Panc1 (cell line): Measurements from ENCODE around the gene RAB27B. TPM values are rescaled to one million over a fixed set of nuclear protein-coding genes. Genes with fewer than 3 reads are reported as not detected.

ENCODE experiments used
- ATAC-seq: fragments of 200-7000 bp; cut with Tn5 transposase; 2 replicates; pipeline ENCODE4 v1.9.1; 2020; ENCODE audit warnings: mild to moderate bottlenecking, moderate library complexity
- BruUV-seq: library from RNA; stranded (reverse); fragments of 400-500 nt; replicated peaks from 2 replicates; lab custom pipeline; 2021; lab: Mats Ljungman, UMichigan
- CTCF ChIA-PET: fragments of 300-600 bp; sonication (Branson Sonifier 250); formaldehyde crosslinking; loops from one replicate; lab custom pipeline; 2022; ENCODE audit warnings: antibody characterized with exemption; lab: Charles Lee
- POLR2A ChIA-PET: fragments of 300-600 bp; sonication (Branson Sonifier 250); formaldehyde crosslinking; loops from one replicate; lab custom pipeline; 2022; ENCODE audit warnings: antibody characterized with exemption; lab: Charles Lee
- DNase-seq: peaks from one replicate; pipeline ENCODE4 v3.0.0-alpha.2; 2010; ENCODE audit warnings: low read depth, low spot score
- H3K27ac ChIP-seq: 2 replicates; pipeline ENCODE4 v1.5.1; 2011; ENCODE audit warnings: mild to moderate bottlenecking, low read length, inconsistent platforms
- H3K27me3 ChIP-seq: fragments of 200-500 bp; sonication (Bioruptor generic); 2 replicates; pipeline ENCODE4 v1.6.0; 2014; ENCODE audit warnings: low read length, inconsistent platforms; ENCODE audit not compliant: control insufficient read depth, insufficient read depth
- H3K36me3 ChIP-seq: fragments of 200-500 bp; sonication (Bioruptor generic); 2 replicates; pipeline ENCODE4 v1.5.1; 2014; ENCODE audit warnings: inconsistent platforms, mild to moderate bottlenecking, low read length, moderate library complexity; ENCODE audit not compliant: control insufficient read depth, insufficient read depth
- H3K4me1 ChIP-seq: 2 replicates; pipeline ENCODE4 v1.5.1; 2011; ENCODE audit warnings: inconsistent platforms, mild to moderate bottlenecking, low read length, moderate library complexity; ENCODE audit not compliant: control insufficient read depth, insufficient read depth
- H3K4me3 ChIP-seq, 2 experiments: 2 replicates each; pipeline ENCODE4 v1.5.1; 2011 to 2012; ENCODE audit warnings: low read depth in 2 of 2, low read length in 2 of 2, mild to moderate bottlenecking in 2 of 2, inconsistent platforms in 1 of 2, moderate library complexity in 1 of 2
- H3K9me3 ChIP-seq: fragments of 200-500 bp; sonication (Bioruptor generic); 2 replicates; pipeline ENCODE4 v1.5.1; 2014; ENCODE audit warnings: low read depth, mild to moderate bottlenecking, inconsistent platforms, low read length, moderate library complexity; ENCODE audit not compliant: control insufficient read depth, insufficient read depth
- CTCF ChIP-seq: fragments of 450-650 bp; IDR thresholded peaks from 2 replicates; pipeline ENCODE4 v1.5.1; 2017; ENCODE audit warnings: mild to moderate bottlenecking
- POLR2AphosphoS5 ChIP-seq: IDR thresholded peaks from 2 replicates; pipeline ENCODE4 v1.6.1; 2012; ENCODE audit warnings: mild to moderate bottlenecking, low read depth, low read length, moderate library complexity
- REST ChIP-seq, 2 experiments: IDR thresholded peaks; 2 replicates each; pipeline ENCODE4 v1.6.1; 2011 to 2012; ENCODE audit warnings: low read depth in 2 of 2, control low read depth in 1 of 2, low read length in 1 of 2, mild to moderate bottlenecking in 1 of 2, moderate library complexity in 1 of 2; ENCODE audit not compliant: insufficient read depth in 1 of 2
- SIN3A ChIP-seq: IDR thresholded peaks from 2 replicates; pipeline ENCODE4 v1.6.1; 2012; ENCODE audit warnings: low read depth, mild to moderate bottlenecking, low read length, moderate library complexity, borderline replicate concordance; ENCODE audit not compliant: insufficient read depth
- TCF7L2 ChIP-seq: IDR thresholded peaks from 2 replicates; pipeline ENCODE4 v1.6.1; 2011; ENCODE audit warnings: mild to moderate bottlenecking, low read depth, low read length, inconsistent platforms
- in situ Hi-C: cut with HindIII; loops from 2 replicates; pipeline ENCODE4 v1.10.0; 2016; ENCODE audit warnings: low sequenced_read_pairs, low pct_unique_long_range_greater_than_20kb
- intact Hi-C: fragments of 100-400 bp; cut with micrococcal nuclease; formaldehyde crosslinking; loops from one replicate; pipeline ENCODE4 v1.10.0; 2022; ENCODE audit not compliant: unreplicated experiment
- total RNA-seq: library from RNA; stranded (reverse); gene quantifications from one replicate; pipeline ENCODE4 v1.2.1, GENCODE V29; 2021; ENCODE audit not compliant: unreplicated experiment

The RAB27B gene
- total RNA-seq, 1 experiment from 2014 or later: 3.9 TPM

GRCh38 chr18:54794823-54795222, 33.5 kb upstream of the RAB27B start:
- intact Hi-C loops (no loop called here), in situ Hi-C loops (no loop called here)
- ChIA-PET CTCF (no interaction called here), POLR2A (no interaction called here)
- no TSS peak for BruUV-seq
- TF ChIP-seq TCF7L2 (no peak), REST (IDR thresholded peaks at IDR 0.05; ENCODE audit: insufficient read depth in 1 of 2, low read depth in 2 of 2, low read length in 1 of 2) (no peak), SIN3A (no peak), CTCF (no peak), POLR2AphosphoS5 (no peak)
- Histone ChIP-seq H3K27me3 (no peaks in the 10 kb centered on the region), H3K27ac (no peak overlapping the region), H3K4me1 (no peaks in the 10 kb centered on the region), H3K4me3 (no peak overlapping the region), H3K9me3 (no peaks in the 10 kb centered on the region), H3K36me3 (no peaks in the 10 kb centered on the region)
- DNase-seq: no peak
- ATAC-seq: no peak

GRCh38 chr18:54798186-54798585, 30.1 kb upstream of the RAB27B start:
- Histone ChIP-seq H3K4me3 (no peak overlapping the region), H3K9me3 (no peaks in the 10 kb centered on the region), H3K27ac (no peak overlapping the region), H3K27me3 (no peaks in the 10 kb centered on the region), H3K36me3 (no peaks in the 10 kb centered on the region), H3K4me1 (no peaks in the 10 kb centered on the region)
- in situ Hi-C loops: no loop called here
- DNase-seq: no peak
- no peak for ATAC-seq
- no TSS peak for BruUV-seq
- ChIA-PET POLR2A (no interaction called here), CTCF (no interaction called here)
- no peak for TF ChIP-seq CTCF
- TF ChIP-seq SIN3A: no peak
- TF ChIP-seq TCF7L2: no peak
- TF ChIP-seq POLR2AphosphoS5: no peak
- TF ChIP-seq REST (IDR thresholded peaks at IDR 0.05; ENCODE audit: insufficient read depth in 1 of 2, low read depth in 2 of 2, low read length in 1 of 2): no peak
- intact Hi-C loops: no loop called here
